Endothelial cell (in vitro differentiated cells): Measurements from ENCODE around the gene GDF9. TPM values are rescaled to one million over a fixed set of nuclear protein-coding genes. Genes with fewer than 3 reads are reported as not detected.
"Not testable (repeated sequence)": the region's sequence is repeated elsewhere in the genome, so short reads cannot be mapped to it uniquely, and the experiment has no call there.

Source experiments
- DNase-seq: peaks from one replicate; pipeline ENCODE4 v3.0.0; 2021; ENCODE audit warnings: low spot score
- H3K27ac Mint-ChIP-seq: one replicate; pipeline ENCODE4 v1.8.0; 2021; ENCODE audit warnings: mixed read lengths, inconsistent platforms; ENCODE audit not compliant: unreplicated experiment
- H3K27me3 Mint-ChIP-seq: one replicate; pipeline ENCODE4 v1.8.0; 2021; ENCODE audit warnings: mild to moderate bottlenecking, moderate library complexity, mixed read lengths, inconsistent platforms; ENCODE audit not compliant: unreplicated experiment
- H3K36me3 Mint-ChIP-seq: one replicate; pipeline ENCODE4 v1.8.0; 2021; ENCODE audit warnings: mild to moderate bottlenecking, low read depth, mixed read lengths, inconsistent platforms; ENCODE audit not compliant: unreplicated experiment
- H3K4me1 Mint-ChIP-seq: one replicate; pipeline ENCODE4 v1.8.0; 2021; ENCODE audit warnings: mild to moderate bottlenecking, mixed read lengths, inconsistent platforms; ENCODE audit not compliant: unreplicated experiment
- H3K4me3 Mint-ChIP-seq: one replicate; pipeline ENCODE4 v1.8.0; 2021; ENCODE audit warnings: mild to moderate bottlenecking, mixed read lengths, inconsistent platforms; ENCODE audit not compliant: unreplicated experiment
- H3K9me3 Mint-ChIP-seq: one replicate; pipeline ENCODE4 v1.8.0; 2021; ENCODE audit warnings: mixed read lengths, inconsistent platforms; ENCODE audit not compliant: unreplicated experiment
- CTCF ChIP-seq: fragments of 200-600 bp; sonication (generic); IDR thresholded peaks from one replicate; pipeline ENCODE4 v1.5.0; 2021; ENCODE audit warnings: antibody characterized with exemption; ENCODE audit not compliant: unreplicated experiment
- total RNA-seq: library from RNA; stranded (reverse); fragmentation: NEBNext Ultra II Directional; extraction: Animal tissue kit (Norgen Biotek cat#: 25700); gene quantifications from one replicate; pipeline ENCODE4 v1.2.1, GENCODE V29; 2021; ENCODE audit not compliant: unreplicated experiment

Gene GDF9
- total RNA-seq, 1 donor from 2014 or later, result 0.33 TPM

GRCh38 chr5:132856011-132856410, 10.3 kb downstream of the GDF9 start:
- Mint-ChIP-seq H3K4me3 (no peak overlapping the region), H3K36me3 (no peaks in the 10 kb centered on the region), H3K27me3 (peaks cover 1% of the 10 kb centered on the region), H3K4me1 (peaks cover 5% of the 10 kb centered on the region), H3K27ac (no peak overlapping the region), H3K9me3 (no peaks in the 10 kb centered on the region)
- TF ChIP-seq CTCF, result no peak
- no peak for DNase-seq

DNA sequence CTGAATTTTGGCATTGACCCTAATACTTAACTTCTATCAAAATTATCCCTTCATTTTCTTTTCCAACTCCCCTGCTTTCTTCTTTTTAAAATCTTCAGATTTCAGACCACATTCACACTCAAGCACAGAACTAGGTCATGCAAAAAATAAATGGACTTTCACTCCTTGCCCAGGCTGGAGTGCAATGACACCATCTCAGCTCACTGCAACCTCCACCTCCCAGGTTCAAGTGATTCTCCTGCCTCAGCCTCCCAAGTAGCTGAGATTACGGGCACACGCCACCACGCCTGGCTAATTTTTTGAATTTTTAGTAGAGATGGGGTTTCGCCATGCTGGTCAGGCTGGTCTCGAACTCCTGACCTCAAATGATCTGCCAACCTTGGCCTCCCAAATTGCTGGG, 11.3 kb downstream of the GDF9 start:
- H3K27me3 Mint-ChIP-seq, H3K4me3 Mint-ChIP-seq, H3K9me3 Mint-ChIP-seq: not testable (repeated sequence)

GRCh38 chr5:132854301-132854700, 12.0 kb downstream of the GDF9 start:
- Mint-ChIP-seq H3K27ac (peak overlapping the region; percentile 86), H3K36me3 (no peaks in the 10 kb centered on the region), H3K9me3 (no peaks in the 10 kb centered on the region), H3K27me3 (peaks cover 3% of the 10 kb centered on the region), H3K4me3 (no peak overlapping the region), H3K4me1 (peaks cover 5% of the 10 kb centered on the region)
- no peak for TF ChIP-seq CTCF
- DNase-seq, result no peak

More for the DNA sequence above, 11.3 kb downstream of the GDF9 start:
- DNase-seq, H3K36me3 Mint-ChIP-seq, H3K4me1 Mint-ChIP-seq: not testable (repeated sequence)
- peak overlapping the region; percentile 32 for H3K27ac Mint-ChIP-seq

DNA sequence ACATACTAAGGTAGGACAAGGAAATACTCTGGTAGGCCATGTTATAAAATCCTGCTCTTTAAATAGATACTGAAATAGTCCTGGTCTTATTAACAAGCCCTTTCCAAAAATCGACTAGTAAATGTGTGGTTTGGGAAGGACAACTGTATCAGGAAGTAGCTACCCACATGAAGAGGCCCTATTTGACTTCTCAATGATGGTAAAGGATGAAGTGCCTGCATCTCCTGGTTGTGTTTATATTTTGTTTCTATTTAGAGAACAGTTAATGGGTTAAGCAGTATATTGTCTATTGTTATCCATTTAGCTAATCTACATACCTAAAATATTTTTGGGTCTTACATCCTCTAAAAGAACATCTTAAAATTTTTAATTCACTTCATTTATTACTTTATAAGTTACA, 12.5 kb downstream of the GDF9 start:
- Mint-ChIP-seq H3K4me1 (peaks cover 5% of the 10 kb centered on the region), H3K9me3 (no peaks in the 10 kb centered on the region), H3K4me3 (no peak overlapping the region), H3K36me3 (no peaks in the 10 kb centered on the region), H3K27ac (no peak overlapping the region), H3K27me3 (peaks cover 3% of the 10 kb centered on the region)
- no peak for TF ChIP-seq CTCF
- no peak for DNase-seq

DNA sequence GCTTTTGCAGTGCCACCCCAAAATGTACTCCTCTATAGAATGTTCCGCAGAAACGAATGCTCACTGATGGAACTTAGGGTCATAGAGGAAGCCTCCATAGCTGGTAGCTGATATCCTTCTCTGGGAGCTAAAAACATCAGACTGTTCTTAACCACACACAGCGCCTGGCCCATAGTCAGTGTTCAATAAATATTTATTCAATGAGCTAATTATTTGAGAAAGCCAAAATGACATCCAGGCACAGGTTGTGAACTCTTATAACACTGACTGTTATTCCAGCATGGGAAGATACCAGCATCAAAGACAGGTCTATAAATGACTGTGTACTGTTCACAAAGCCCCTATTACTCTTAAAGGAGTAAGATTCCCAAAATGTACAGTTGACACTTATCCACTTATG, 12.9 kb downstream of the GDF9 start:
- Mint-ChIP-seq H3K27ac (no peak overlapping the region), H3K9me3 (no peaks in the 10 kb centered on the region), H3K4me3 (no peak overlapping the region), H3K4me1 (peaks cover 5% of the 10 kb centered on the region), H3K36me3 (no peaks in the 10 kb centered on the region), H3K27me3 (peaks cover 3% of the 10 kb centered on the region)
- no peak for TF ChIP-seq CTCF
- DNase-seq, result no peak

DNA sequence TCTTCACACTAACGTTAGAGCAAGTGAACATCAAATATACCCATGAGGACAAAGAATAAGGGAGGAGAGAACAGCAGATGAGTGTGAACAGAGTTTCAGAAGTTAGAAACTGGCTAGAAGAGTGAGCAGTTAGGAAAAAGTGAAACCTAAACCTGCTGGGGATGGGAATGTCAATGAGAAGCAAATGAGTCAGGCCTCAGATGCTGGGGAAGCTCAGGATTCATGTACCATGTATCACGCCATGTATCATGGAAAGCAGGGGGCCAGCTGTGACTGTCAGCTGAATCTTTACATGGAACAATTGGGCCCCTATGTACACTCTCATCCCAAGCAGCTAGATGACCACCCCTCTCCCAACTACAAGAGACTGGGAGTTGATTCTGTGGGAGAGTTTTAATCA, 16.2 kb downstream of the GDF9 start:
- Mint-ChIP-seq H3K27me3 (peaks cover 5% of the 10 kb centered on the region), H3K27ac (no peak overlapping the region), H3K4me1 (peaks cover 5% of the 10 kb centered on the region), H3K4me3 (no peak overlapping the region), H3K36me3 (no peaks in the 10 kb centered on the region), H3K9me3 (no peaks in the 10 kb centered on the region)
- no peak for DNase-seq
- no peak for TF ChIP-seq CTCF
